Vagina (tissue), 2 donors: ENCODE results near the gene QSER1. TPM values are rescaled to one million over a fixed set of nuclear protein-coding genes. Genes with fewer than 3 reads are reported as not detected.

Source experiments
- DNase-seq, 2 donors: peaks; one replicate each; pipeline ENCODE4 v3.0.0-alpha.2; 2017; ENCODE audit errors: extremely low spot score in 2 of 2
- H3K27ac ChIP-seq: fragments of 200-600 bp; sonication (generic); one replicate; pipeline ENCODE4 v1.5.1; 2019
- H3K27me3 ChIP-seq: fragments of 200-600 bp; sonication (generic); one replicate; pipeline ENCODE4 v1.5.1; 2019
- H3K36me3 ChIP-seq, 2 donors: fragments of 200-600 bp; sonication (generic); one replicate each; pipeline ENCODE4 v1.5.1; 2017 to 2019
- H3K4me1 ChIP-seq: fragments of 200-600 bp; sonication (generic); one replicate; pipeline ENCODE4 v1.5.1; 2019
- H3K4me3 ChIP-seq, 2 donors: fragments of 200-600 bp; sonication (generic); 1 replicate in 1 of 2; 2 replicates in 1 of 2; pipeline ENCODE4 v1.5.1; 2016 to 2019
- H3K9me3 ChIP-seq: fragments of 200-600 bp; sonication (generic); one replicate; pipeline ENCODE4 v1.5.1; 2019
- POLR2A ChIP-seq, 2 donors: fragments of 450-650 bp; IDR thresholded peaks; one replicate each; pipeline ENCODE4 v1.6.1; 2017; ENCODE audit warnings: antibody characterized with exemption in 2 of 2, mild to moderate bottlenecking in 2 of 2, moderate library complexity in 2 of 2
- POLR2AphosphoS5 ChIP-seq, 2 donors: sonication (generic); formaldehyde crosslinking; IDR thresholded peaks; one replicate each; pipeline ENCODE4 v1.9.0; 2017; ENCODE audit warnings: antibody characterized with exemption in 2 of 2, mild to moderate bottlenecking in 2 of 2, low read depth in 1 of 2; ENCODE audit not compliant: insufficient read depth in 1 of 2
- intact Hi-C: fragments of 100-400 bp; cut with DNase I; formaldehyde crosslinking; loops from one replicate; pipeline ENCODE4 v1.15.1; 2023
- total RNA-seq: library from RNA; depleted of rRNA; stranded (reverse); fragments of >200 nt; gene quantifications from one replicate; pipeline ENCODE4 v1.2.3, GENCODE V29; 2016
- TF ChIP-seq, protein P1 (sequence below), 3 experiments: fragments of 450-650 bp in 2 of 3; fragments of 200-600 bp in 1 of 3; sonication (generic) in 1 of 3; IDR thresholded peaks; one replicate each; pipeline ENCODE4 v1.5.1; 2017 to 2019; ENCODE audit warnings: antibody characterized with exemption in 3 of 3, mild to moderate bottlenecking in 2 of 3, moderate library complexity in 2 of 3

QSER1 gene
- total RNA-seq, 1 donor from 2014 or later: 39.0 TPM

DNA sequence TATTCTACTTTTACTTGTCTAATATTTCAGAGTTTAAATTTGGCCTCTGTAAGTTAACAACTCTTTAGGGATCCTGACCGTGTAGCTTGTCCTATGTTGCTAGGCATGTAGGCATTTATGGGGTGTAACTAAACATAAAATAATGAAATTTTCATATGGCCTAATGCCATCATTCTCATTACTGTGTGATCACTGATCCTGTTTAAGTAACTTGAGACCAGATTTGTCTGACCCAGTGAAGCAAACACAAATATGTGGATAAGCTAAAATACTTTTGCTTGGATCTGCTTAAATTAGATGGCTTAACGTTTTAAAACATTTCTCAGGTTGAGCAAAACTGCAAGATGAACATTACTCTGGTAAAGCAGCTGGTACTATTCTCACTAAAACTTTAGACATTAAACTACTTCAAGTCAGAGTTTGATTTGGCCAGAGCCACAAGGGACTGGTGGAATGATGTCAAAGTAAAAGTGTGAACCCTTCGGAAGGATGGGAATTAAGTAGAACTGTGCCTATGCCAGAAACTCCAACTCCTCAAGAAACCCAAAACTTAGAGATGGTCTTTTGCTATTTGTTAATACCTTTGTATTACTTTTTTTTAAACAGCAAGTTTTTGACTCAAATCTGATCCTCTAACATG, 12.5 kb downstream of the QSER1 start:
- Histone ChIP-seq H3K9me3 (no peaks in the 10 kb centered on the region), H3K36me3 (no peaks in the 10 kb centered on the region), H3K27me3 (no peaks in the 10 kb centered on the region), H3K4me3 (no peak overlapping the region), H3K27ac (no peak overlapping the region), H3K4me1 (peaks cover 44% of the 10 kb centered on the region)
- no peak for TF ChIP-seq POLR2A (IDR thresholded peaks at IDR 0.05)
- no peak for TF ChIP-seq POLR2AphosphoS5 (IDR thresholded peaks at IDR 0.05; ENCODE audit: insufficient read depth in 1 of 2, low read depth in 1 of 2)
- TF ChIP-seq, protein P1, sequence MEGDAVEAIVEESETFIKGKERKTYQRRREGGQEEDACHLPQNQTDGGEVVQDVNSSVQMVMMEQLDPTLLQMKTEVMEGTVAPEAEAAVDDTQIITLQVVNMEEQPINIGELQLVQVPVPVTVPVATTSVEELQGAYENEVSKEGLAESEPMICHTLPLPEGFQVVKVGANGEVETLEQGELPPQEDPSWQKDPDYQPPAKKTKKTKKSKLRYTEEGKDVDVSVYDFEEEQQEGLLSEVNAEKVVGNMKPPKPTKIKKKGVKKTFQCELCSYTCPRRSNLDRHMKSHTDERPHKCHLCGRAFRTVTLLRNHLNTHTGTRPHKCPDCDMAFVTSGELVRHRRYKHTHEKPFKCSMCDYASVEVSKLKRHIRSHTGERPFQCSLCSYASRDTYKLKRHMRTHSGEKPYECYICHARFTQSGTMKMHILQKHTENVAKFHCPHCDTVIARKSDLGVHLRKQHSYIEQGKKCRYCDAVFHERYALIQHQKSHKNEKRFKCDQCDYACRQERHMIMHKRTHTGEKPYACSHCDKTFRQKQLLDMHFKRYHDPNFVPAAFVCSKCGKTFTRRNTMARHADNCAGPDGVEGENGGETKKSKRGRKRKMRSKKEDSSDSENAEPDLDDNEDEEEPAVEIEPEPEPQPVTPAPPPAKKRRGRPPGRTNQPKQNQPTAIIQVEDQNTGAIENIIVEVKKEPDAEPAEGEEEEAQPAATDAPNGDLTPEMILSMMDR (IDR thresholded peaks at IDR 0.05): no peak
- no peak for DNase-seq
- intact Hi-C loops: no loop called here

DNA sequence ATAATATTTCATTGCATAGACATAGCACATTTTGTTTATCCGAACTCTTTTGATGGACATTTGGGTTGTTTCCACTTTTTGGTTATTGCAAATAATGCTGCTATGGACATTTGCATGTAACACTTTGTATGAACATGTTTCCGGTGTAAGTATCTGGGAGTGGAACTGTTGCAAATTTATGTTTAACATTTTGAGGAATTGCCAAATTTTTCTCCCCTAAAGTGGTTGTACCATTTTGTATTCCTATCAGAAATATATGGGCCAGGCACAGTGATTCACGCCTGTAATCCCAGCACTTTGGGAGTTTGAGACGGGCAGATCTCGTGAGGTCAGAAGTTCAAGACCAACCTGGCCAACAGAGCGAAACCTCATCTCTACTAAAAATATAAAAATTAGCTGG, 16.0 kb downstream of the QSER1 start:
- intact Hi-C loops: no loop called here
- Histone ChIP-seq H3K27me3 (no peaks in the 10 kb centered on the region), H3K27ac (no peak overlapping the region), H3K9me3 (no peaks in the 10 kb centered on the region), H3K4me1 (peaks cover 21% of the 10 kb centered on the region), H3K36me3 (no peaks in the 10 kb centered on the region), H3K4me3 (no peak overlapping the region)
- DNase-seq: no peak
- TF ChIP-seq POLR2AphosphoS5 (IDR thresholded peaks at IDR 0.05; ENCODE audit: insufficient read depth in 1 of 2, low read depth in 1 of 2) (no peak), POLR2A (IDR thresholded peaks at IDR 0.05) (no peak)
- TF ChIP-seq, protein P1 (IDR thresholded peaks at IDR 0.05): no peak

DNA sequence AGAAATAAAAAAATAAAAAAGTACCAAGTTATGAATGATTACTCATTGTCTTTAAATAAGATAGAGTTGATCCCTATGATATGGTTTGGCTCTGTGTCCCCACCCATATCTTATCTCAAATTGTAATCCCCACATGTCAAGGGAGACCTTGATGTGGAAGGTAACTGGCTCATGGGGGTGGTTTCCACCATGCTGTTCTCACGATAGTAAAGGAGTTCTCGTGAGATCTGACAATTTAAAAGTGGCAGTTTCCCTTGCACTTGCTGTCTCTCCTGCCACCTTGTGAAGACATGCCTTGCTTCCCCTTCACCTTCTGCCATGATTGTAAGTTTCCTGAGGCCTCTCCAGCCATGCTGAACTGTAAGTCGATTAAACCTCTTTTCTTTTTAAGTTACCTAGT, 18.8 kb downstream of the QSER1 start:
- Histone ChIP-seq H3K27ac (no peak overlapping the region), H3K36me3 (no peaks in the 10 kb centered on the region), H3K4me1 (no peaks in the 10 kb centered on the region), H3K27me3 (no peaks in the 10 kb centered on the region), H3K9me3 (no peaks in the 10 kb centered on the region), H3K4me3 (no peak overlapping the region)
- no peak for TF ChIP-seq POLR2A (IDR thresholded peaks at IDR 0.05)
- TF ChIP-seq, protein P1 (IDR thresholded peaks at IDR 0.05): no peak
- no peak for TF ChIP-seq POLR2AphosphoS5 (IDR thresholded peaks at IDR 0.05; ENCODE audit: insufficient read depth in 1 of 2, low read depth in 1 of 2)
- DNase-seq: no peak
- intact Hi-C loops: no loop called here

DNA sequence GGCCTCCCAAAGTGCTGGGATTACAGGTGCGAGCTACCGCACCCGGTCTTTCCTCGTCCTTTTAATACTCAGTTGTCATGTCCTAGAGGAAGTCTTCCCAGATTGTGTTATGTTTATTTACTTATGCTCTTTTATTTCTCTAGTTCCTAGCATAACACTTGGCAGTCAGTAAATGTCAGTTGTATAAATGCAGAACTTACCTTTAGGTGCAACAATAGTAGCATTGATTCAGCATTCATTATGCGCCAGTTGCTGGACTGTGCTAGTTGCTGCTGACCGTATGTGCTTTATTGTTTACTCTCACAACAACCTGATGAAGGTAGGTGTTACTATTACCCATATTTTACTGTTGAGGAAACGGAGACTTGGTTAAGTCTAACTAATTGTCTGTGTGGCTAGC, 20.8 kb downstream of the QSER1 start:
- H3K36me3 ChIP-seq: no peaks in the 10 kb centered on the region
- no peaks in the 10 kb centered on the region for H3K27me3 ChIP-seq
- no peak overlapping the region for H3K27ac ChIP-seq
- TF ChIP-seq, protein P1 (IDR thresholded peaks at IDR 0.05): no peak
- no peak for TF ChIP-seq POLR2A (IDR thresholded peaks at IDR 0.05)
- no peak for TF ChIP-seq POLR2AphosphoS5 (IDR thresholded peaks at IDR 0.05; ENCODE audit: insufficient read depth in 1 of 2, low read depth in 1 of 2)
- peaks cover 4% of the 10 kb centered on the region for H3K4me1 ChIP-seq
- DNase-seq: no peak
- no peak overlapping the region for H3K4me3 ChIP-seq
- H3K9me3 ChIP-seq: no peaks in the 10 kb centered on the region
- intact Hi-C loops: no loop called here

DNA sequence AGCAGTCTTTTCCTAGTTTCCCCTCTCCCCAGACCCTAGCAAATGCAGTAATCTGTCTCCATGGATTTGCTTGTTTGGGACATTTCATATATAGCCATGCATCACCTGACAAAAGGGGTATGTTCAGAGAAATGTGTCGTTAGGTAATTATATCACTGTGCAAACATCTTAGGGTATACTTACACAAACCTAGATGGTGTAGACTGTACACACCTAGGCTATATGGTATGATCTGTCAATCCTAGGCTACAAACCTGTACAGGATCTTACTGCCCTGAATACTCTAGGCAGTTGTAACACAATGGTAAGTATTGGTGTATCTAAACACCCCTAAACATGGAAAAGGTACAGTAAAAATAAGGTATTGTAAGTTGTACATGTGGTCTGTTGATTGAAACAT, 23.8 kb downstream of the QSER1 start:
- TF ChIP-seq POLR2A (IDR thresholded peaks at IDR 0.05): no peak
- no peak for DNase-seq
- Histone ChIP-seq H3K27me3 (no peaks in the 10 kb centered on the region), H3K9me3 (no peaks in the 10 kb centered on the region), H3K4me1 (peaks cover 14% of the 10 kb centered on the region), H3K27ac (no peak overlapping the region), H3K36me3 (no peaks in the 10 kb centered on the region), H3K4me3 (no peak overlapping the region)
- intact Hi-C loops: no loop called here
